ENCODE measurements around the gene TGFBR1.

The TGFBR1 gene

GRCh38 chr9:99126312-99126711 lies 21.4 kb downstream of the TGFBR1 start:
- DNase-seq, result no peak
- in situ Hi-C loops (cut with MboI; ENCODE audit: low pct_unique_long_range_greater_than_20kb, low sequenced_read_pairs), result loop anchor here (25.0 kb wide), 1 partner anchor 289 kb away; no protein-coding TSS in a partner anchor

- no peak for DNase-seq
- in situ Hi-C loops (cut with MboI; ENCODE audit: low pct_unique_long_range_greater_than_20kb, low sequenced_read_pairs), result loop anchor here (25.0 kb wide), 1 partner anchor 290 kb away; no protein-coding TSS in a partner anchor
Observed at GRCh38 chr9:99127356-99128132, 22.6 kb downstream of the TGFBR1 start.

GRCh38 chr9:99128133-99128406 lies 23.2 kb downstream of the TGFBR1 start:
- in situ Hi-C loops (cut with MboI; ENCODE audit: low pct_unique_long_range_greater_than_20kb, low sequenced_read_pairs), result loop anchor here (25.0 kb wide), 1 partner anchor 291 kb away; no protein-coding TSS in a partner anchor
- no peak for DNase-seq

- in situ Hi-C loops (cut with MboI; ENCODE audit: low pct_unique_long_range_greater_than_20kb, low sequenced_read_pairs), result loop anchor here (25.0 kb wide), 1 partner anchor 292 kb away; no protein-coding TSS in a partner anchor
- no peak for DNase-seq
Observed at GRCh38 chr9:99129091-99129490, 24.2 kb downstream of the TGFBR1 start.

- DNase-seq, result peak; percentile 60
- in situ Hi-C loops (cut with MboI; ENCODE audit: low pct_unique_long_range_greater_than_20kb, low sequenced_read_pairs), result loop anchor here (25.0 kb wide), 1 partner anchor 293 kb away; no protein-coding TSS in a partner anchor
Observed at GRCh38 chr9:99130069-99130468, 25.2 kb downstream of the TGFBR1 start.

- DNase-seq, result no peak
- in situ Hi-C loops (cut with MboI; ENCODE audit: low pct_unique_long_range_greater_than_20kb, low sequenced_read_pairs), result loop anchor here (25.0 kb wide), 1 partner anchor 296 kb away; no protein-coding TSS in a partner anchor
Observed at GRCh38 chr9:99133145-99133544, 28.2 kb downstream of the TGFBR1 start.

- peak; percentile 32 for DNase-seq
- in situ Hi-C loops (cut with MboI; ENCODE audit: low pct_unique_long_range_greater_than_20kb, low sequenced_read_pairs), result loop anchor here (25.0 kb wide), 1 partner anchor 298 kb away; no protein-coding TSS in a partner anchor
Observed at GRCh38 chr9:99134893-99135341, 30.0 kb downstream of the TGFBR1 start.

- DNase-seq, result peak; percentile 42
- in situ Hi-C loops (cut with MboI; ENCODE audit: low pct_unique_long_range_greater_than_20kb, low sequenced_read_pairs), result loop anchor here (25.0 kb wide), 1 partner anchor 298 kb away; no protein-coding TSS in a partner anchor
Observed at GRCh38 chr9:99135456-99135855, 30.5 kb downstream of the TGFBR1 start.

- DNase-seq, result peak; percentile 94
- in situ Hi-C loops (cut with MboI; ENCODE audit: low pct_unique_long_range_greater_than_20kb, low sequenced_read_pairs), result loop anchor here (25.0 kb wide), 1 partner anchor 300 kb away; no protein-coding TSS in a partner anchor
Observed at GRCh38 chr9:99137225-99137624, 32.3 kb downstream of the TGFBR1 start.

GRCh38 chr9:99137891-99138290 lies 33.0 kb downstream of the TGFBR1 start:
- DNase-seq, result no peak
- in situ Hi-C loops (cut with MboI; ENCODE audit: low pct_unique_long_range_greater_than_20kb, low sequenced_read_pairs), result loop anchor here (25.0 kb wide), 1 partner anchor 301 kb away; no protein-coding TSS in a partner anchor

- in situ Hi-C loops (cut with MboI; ENCODE audit: low pct_unique_long_range_greater_than_20kb, low sequenced_read_pairs), result loop anchor here (25.0 kb wide), 1 partner anchor 301 kb away; no protein-coding TSS in a partner anchor
- DNase-seq, result peak; percentile 28
Observed at GRCh38 chr9:99138424-99139284, 33.7 kb downstream of the TGFBR1 start.

- DNase-seq, result no peak
- in situ Hi-C loops (cut with MboI; ENCODE audit: low pct_unique_long_range_greater_than_20kb, low sequenced_read_pairs), result loop anchor here (25.0 kb wide), 1 partner anchor 303 kb away; no protein-coding TSS in a partner anchor
Observed at GRCh38 chr9:99139868-99140267, 35.0 kb downstream of the TGFBR1 start.

- in situ Hi-C loops (cut with MboI; ENCODE audit: low pct_unique_long_range_greater_than_20kb, low sequenced_read_pairs), result loop anchor here (25.0 kb wide), 1 partner anchor 303 kb away; no protein-coding TSS in a partner anchor
Observed at GRCh38 chr9:99140685-99141314, 35.9 kb downstream of the TGFBR1 start.

GRCh38 chr9:99141849-99142248 lies 36.9 kb downstream of the TGFBR1 start:
- in situ Hi-C loops (cut with MboI; ENCODE audit: low pct_unique_long_range_greater_than_20kb, low sequenced_read_pairs), result loop anchor here (25.0 kb wide), 1 partner anchor 305 kb away; no protein-coding TSS in a partner anchor
- DNase-seq, result no peak

More at GRCh38 chr9:99140685-99141314, 35.9 kb downstream of the TGFBR1 start:
- DNase-seq, result peak; percentile 68

- DNase-seq, result no peak
- in situ Hi-C loops (cut with MboI; ENCODE audit: low pct_unique_long_range_greater_than_20kb, low sequenced_read_pairs), result loop anchor here (25.0 kb wide), 1 partner anchor 305 kb away; no protein-coding TSS in a partner anchor
Observed at GRCh38 chr9:99142275-99142674, 37.4 kb downstream of the TGFBR1 start.

- DNase-seq, result no peak
- in situ Hi-C loops (cut with MboI; ENCODE audit: low pct_unique_long_range_greater_than_20kb, low sequenced_read_pairs), result loop anchor here (25.0 kb wide), 1 partner anchor 306 kb away; no protein-coding TSS in a partner anchor
Observed at GRCh38 chr9:99143655-99144054, 38.7 kb downstream of the TGFBR1 start.

GRCh38 chr9:99144966-99145365 lies 40.1 kb downstream of the TGFBR1 start:
- DNase-seq, result no peak
- in situ Hi-C loops (cut with MboI; ENCODE audit: low pct_unique_long_range_greater_than_20kb, low sequenced_read_pairs), result loop anchor here (25.0 kb wide), 1 partner anchor 308 kb away; no protein-coding TSS in a partner anchor

GRCh38 chr9:99146574-99146973 lies 41.7 kb downstream of the TGFBR1 start:
- in situ Hi-C loops (cut with MboI; ENCODE audit: low pct_unique_long_range_greater_than_20kb, low sequenced_read_pairs), result loop anchor here (25.0 kb wide), 1 partner anchor 309 kb away; no protein-coding TSS in a partner anchor
- DNase-seq, result no peak
